PC-3 (cell line): ENCODE data around the gene RIOK2.

ENCODE experiments used
- CTCF ChIP-seq: fragments of 300-600 bp; sonication (generic); conservative IDR thresholded peaks from 2 replicates; pipeline ENCODE4 v1.5.1; 2017; ENCODE audit warnings: antibody characterized with exemption, low read depth, mild to moderate bottlenecking, low read length
- EZH2 ChIP-seq: fragments of 300-600 bp; sonication (generic); IDR thresholded peaks from one replicate; pipeline ENCODE4 v1.6.1; 2017; ENCODE audit warnings: antibody characterized with exemption, mild to moderate bottlenecking, low read length; ENCODE audit not compliant: unreplicated experiment
- EZH2phosphoT487 ChIP-seq: fragments of 300-600 bp; sonication (generic); IDR thresholded peaks from 2 replicates; pipeline ENCODE4 v1.6.1; 2018; ENCODE audit warnings: mild to moderate bottlenecking, antibody characterized with exemption, low read length, borderline replicate concordance

GRCh38 chr5:97135868-97136267, 47.2 kb downstream of the RIOK2 start:
- TF ChIP-seq EZH2 (no peak), CTCF (no peak), EZH2phosphoT487 (no peak)
